Measurements from ENCODE around the gene PGLYRP1.

- TF ChIP-seq, protein P1, sequence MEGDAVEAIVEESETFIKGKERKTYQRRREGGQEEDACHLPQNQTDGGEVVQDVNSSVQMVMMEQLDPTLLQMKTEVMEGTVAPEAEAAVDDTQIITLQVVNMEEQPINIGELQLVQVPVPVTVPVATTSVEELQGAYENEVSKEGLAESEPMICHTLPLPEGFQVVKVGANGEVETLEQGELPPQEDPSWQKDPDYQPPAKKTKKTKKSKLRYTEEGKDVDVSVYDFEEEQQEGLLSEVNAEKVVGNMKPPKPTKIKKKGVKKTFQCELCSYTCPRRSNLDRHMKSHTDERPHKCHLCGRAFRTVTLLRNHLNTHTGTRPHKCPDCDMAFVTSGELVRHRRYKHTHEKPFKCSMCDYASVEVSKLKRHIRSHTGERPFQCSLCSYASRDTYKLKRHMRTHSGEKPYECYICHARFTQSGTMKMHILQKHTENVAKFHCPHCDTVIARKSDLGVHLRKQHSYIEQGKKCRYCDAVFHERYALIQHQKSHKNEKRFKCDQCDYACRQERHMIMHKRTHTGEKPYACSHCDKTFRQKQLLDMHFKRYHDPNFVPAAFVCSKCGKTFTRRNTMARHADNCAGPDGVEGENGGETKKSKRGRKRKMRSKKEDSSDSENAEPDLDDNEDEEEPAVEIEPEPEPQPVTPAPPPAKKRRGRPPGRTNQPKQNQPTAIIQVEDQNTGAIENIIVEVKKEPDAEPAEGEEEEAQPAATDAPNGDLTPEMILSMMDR (IDR thresholded peaks at IDR 0.05) = no peak
- TF ChIP-seq POLR2A (IDR thresholded peaks at IDR 0.05) (no peak), POLR2AphosphoS5 (IDR thresholded peaks at IDR 0.05) (no peak)
These were observed 33.7 kb upstream of the PGLYRP1 start for GRCh38 chr19:46056536-46056935.
